Cerebellar cortex (tissue), 1 donor: ENCODE data around the gene AFF1.
"Not testable (repeated sequence)": the region's sequence is repeated elsewhere in the genome, so short reads cannot be mapped to it uniquely, and the experiment has no call there.

Experiments used
- DNase-seq: peaks from one replicate; pipeline ENCODE4 v3.0.0-alpha.2; 2015; ENCODE audit warnings: low spot score

AFF1 gene

DNA sequence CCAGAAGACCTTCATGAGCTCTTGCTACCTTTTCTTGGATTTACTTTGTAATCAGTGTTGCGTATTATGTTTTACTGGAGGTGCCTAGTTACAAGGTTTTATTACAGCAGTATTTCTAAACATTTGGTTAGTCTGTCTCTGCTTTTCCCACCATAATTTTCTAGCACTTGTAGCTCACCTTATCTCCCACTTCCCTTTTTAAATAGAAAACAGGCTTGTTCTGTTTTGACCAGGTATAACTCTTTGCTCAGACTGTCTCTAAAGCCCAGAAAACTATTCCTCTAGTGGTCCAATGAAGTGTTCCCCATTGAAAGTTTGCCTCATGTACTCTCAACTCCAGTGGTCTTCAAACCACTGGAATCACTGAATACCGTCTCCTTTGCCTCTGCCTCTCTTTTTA, 43.9 kb downstream of the AFF1 start:
- no peak for DNase-seq

DNA sequence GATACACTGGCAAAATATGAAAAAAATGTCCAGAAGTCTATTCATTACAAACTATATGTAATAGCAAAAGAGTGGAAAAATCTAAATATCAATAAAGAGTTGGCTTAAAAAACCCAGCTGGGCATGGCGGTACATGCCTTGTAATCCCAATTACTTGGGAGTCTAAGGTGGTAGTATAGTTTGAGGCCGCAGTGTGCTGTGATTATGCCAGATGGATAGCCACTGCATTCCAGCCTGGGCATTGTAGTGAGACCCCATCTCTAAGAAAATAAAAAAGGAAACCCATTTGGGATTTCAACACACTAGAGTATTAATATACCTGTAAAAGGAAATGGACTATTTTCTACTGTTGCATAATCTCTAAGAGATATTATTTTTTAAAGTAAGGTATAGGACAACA, 45.4 kb downstream of the AFF1 start:
- DNase-seq = no peak

DNA sequence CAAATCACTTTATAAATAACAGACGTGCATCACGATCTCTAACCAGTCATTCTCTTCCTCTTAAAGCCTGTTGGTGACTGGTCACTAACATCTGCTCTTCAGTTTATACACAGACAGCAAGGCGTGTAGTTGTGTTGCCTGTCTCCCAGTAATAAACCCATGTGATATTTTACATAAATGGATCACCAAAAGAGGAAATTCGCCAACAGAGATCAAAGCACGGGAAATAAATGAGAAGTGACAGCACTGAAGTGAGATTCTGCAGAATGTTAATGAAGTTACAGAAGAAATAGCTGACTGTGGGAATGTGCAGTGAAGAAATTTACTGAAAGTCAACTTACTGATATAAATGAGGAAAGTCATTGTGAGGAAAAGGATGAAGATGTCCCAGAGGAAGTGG, 47.0 kb downstream of the AFF1 start:
- DNase-seq = no peak

DNA sequence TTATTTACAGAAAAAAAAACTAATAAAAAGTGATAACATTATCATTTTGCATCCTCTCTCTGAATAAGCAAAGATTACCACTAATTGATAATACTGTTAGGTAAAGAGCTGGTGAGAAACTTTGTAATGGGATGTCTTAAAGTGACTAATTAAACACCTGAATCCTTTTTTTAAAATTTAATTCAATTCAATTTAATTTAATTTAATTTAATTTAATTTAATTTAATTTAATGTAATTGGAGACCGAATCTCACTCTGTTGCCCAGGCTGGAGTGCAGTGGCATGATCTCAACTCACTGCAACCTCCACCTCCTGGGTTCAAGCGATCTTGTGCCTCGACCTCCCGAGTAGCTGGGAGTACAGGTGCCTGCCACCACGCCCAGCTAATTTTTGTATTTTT, 51.0 kb downstream of the AFF1 start:
- DNase-seq = not testable (repeated sequence)

DNA sequence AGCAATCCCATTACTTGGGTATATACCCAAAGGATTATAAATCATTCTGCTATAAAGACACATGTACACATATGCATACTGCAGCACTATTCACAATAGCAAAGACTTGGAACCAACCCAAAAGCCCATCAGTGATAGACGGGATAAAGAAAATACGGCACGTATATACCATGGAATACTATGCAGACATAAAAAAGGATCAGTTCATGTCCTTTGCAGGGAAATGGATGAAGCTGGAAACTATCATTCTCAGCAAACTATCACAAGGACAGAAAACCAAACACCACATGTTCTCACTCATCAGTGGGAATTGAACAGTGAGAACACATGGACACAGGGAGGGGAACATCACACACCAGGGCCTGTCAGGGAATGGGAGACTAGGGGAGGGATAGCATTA, 54.8 kb downstream of the AFF1 start:
- not testable (repeated sequence) for DNase-seq

GRCh38 chr4:86990510-86990909, 55.7 kb downstream of the AFF1 start:
- no peak for DNase-seq

GRCh38 chr4:86991994-86992393, 57.2 kb downstream of the AFF1 start:
- DNase-seq = no peak

GRCh38 chr4:86993909-86994681, 59.3 kb downstream of the AFF1 start:
- no peak for DNase-seq

GRCh38 chr4:86994686-86995085, 59.9 kb downstream of the AFF1 start:
- no peak for DNase-seq

- not testable (repeated sequence) for DNase-seq
These were observed 61.7 kb downstream of the AFF1 start for GRCh38 chr4:86996510-86996909.

- DNase-seq = no peak
These were observed 64.4 kb downstream of the AFF1 start for GRCh38 chr4:86999136-86999643.

DNA sequence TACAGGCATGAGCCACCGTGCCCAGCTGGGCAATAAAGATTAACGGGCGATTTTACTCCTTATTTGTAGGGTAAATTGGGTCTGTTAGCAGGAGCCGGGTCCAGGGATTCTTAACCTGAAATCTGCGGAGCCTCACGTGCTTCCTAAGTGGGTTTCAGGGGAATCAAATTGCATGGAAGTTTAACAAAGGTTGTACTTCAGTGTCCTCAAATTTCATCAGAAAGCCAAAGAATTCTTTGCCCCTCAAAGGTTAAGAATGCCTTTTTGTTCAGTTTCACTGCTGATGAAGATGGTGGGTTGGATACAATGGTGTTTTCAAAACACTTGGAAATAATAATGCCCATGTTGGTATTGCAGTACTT, 67.9 kb downstream of the AFF1 start:
- no peak for DNase-seq

DNA sequence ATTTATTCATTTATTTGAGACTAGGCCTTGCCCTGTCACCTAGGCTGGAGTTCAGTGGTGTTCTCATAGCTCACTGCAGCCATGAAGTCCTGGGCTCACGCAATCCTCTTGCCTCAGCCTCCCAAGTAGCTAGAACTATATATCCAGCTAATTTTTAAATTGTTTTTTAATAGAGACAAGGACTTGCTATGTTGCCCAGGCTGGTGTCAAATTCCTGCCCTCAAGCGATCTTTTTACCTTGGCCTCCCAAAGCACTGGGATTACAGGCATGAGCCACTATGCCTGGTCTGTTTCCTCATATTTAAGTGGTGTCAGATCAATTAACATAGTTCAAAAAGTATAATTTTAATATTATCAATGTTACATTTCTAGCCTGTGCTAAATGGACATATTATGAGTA, 68.5 kb downstream of the AFF1 start:
- no peak for DNase-seq

- DNase-seq = no peak
These were observed 70.5 kb downstream of the AFF1 start for GRCh38 chr4:87005369-87005689.

- DNase-seq = no peak
These were observed 71.0 kb downstream of the AFF1 start for GRCh38 chr4:87005690-87006425.

DNA sequence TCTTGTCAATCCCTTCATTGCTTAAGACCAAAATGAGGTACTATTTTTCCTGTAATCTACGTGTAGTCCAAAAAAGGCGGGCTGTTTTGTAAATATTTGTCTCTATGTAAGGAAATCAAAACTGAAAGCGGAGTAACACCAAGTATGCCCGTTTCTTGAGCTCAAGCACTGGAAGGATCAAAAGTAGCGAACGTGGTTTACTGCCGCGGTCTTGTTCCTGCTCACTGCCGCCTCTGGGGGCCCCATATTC, 71.5 kb downstream of the AFF1 start:
- no peak for DNase-seq

GRCh38 chr4:87006676-87007527, 72.1 kb downstream of the AFF1 start:
- peak; percentile 88 for DNase-seq

- peak; percentile 69 for DNase-seq
These were observed 73.0 kb downstream of the AFF1 start for GRCh38 chr4:87007528-87008446.

- no peak for DNase-seq
These were observed 74.4 kb downstream of the AFF1 start for GRCh38 chr4:87009095-87009648.

- no peak for DNase-seq
These were observed 75.4 kb downstream of the AFF1 start for GRCh38 chr4:87010192-87010591.

DNA sequence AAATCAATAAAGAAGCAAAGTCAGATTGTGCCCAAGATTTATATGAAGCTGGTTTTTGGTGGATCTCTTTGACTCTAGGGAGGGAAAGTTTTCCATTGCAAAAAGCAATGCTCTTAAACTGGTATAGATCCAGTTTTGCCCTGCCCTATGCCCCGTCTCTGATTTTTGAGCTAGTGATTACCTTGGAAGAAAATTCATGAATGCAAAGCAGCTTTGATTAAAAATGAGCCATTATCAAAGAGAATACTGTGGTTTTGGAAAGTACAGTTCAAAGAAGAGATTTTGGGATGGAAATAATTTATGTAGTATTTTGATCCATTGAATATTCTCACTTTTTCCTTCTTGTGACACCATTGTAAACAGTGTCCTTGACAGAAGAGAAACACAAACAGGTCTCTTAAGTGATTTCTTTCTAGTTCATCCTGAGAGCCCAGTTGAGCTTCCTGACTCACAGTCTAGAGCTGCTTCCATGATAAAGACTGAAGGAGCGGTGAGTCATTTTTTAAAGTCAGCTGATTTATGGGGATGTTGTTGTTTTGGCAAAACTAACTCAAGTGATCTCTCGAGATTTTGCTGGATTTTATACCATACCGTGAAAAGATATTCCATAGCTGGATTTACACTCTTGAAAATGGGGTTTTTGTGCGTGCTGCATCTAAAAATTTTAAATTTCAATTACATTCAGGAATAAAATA, 76.7 kb downstream of the AFF1 start:
- DNase-seq = no peak
